Cardiac muscle cell (in vitro differentiated cells and primary cell): ENCODE results near the gene SH3PXD2A. TPM values are rescaled to one million over a fixed set of nuclear protein-coding genes. Genes with fewer than 3 reads are reported as not detected.

ENCODE experiments used
- DNase-seq, 2 donors: peaks; one replicate each; pipeline versions ENCODE4 v3.0.0 to v3.0.0-alpha.2; 2010 to 2017; ENCODE audit warnings: low read depth in 1 of 2, low spot score in 1 of 2
- H3K27ac ChIP-seq: fragments of 200-600 bp; sonication (generic); 2 replicates; pipeline ENCODE4 v1.5.1; 2016
- H3K27me3 ChIP-seq: fragments of 200-600 bp; sonication (generic); 2 replicates; pipeline ENCODE4 v1.6.0; 2016; ENCODE audit warnings: control low read depth
- H3K36me3 ChIP-seq: fragments of 200-600 bp; sonication (generic); 2 replicates; pipeline ENCODE4 v1.5.1; 2016; ENCODE audit warnings: control low read depth
- H3K4me1 ChIP-seq: fragments of 200-600 bp; sonication (generic); 2 replicates; pipeline ENCODE4 v1.8.1; 2017; ENCODE audit warnings: low read depth, mild to moderate bottlenecking, mixed run types
- H3K4me3 ChIP-seq: fragments of 200-600 bp; sonication (generic); 2 replicates; pipeline ENCODE4 v1.5.1; 2016; ENCODE audit warnings: mild to moderate bottlenecking
- H3K9me3 ChIP-seq: fragments of 200-600 bp; sonication (generic); 2 replicates; pipeline ENCODE4 v1.5.1; 2017; ENCODE audit warnings: low read depth, mild to moderate bottlenecking, control low read depth
- polyA plus RNA-seq: library from polyadenylated mRNA; unstranded; fragments of >200 nt; fragmentation: Nextera tagmentation; extraction: Ambion mirVana; gene quantifications from 2 replicates; pipeline ENCODE4 v1.2.1, GENCODE V29; 2016
- total RNA-seq: library from RNA; depleted of rRNA; stranded (reverse); fragments of >200 nt; gene quantifications from 2 replicates; pipeline ENCODE4 v1.2.3, GENCODE V29; 2016
- TF ChIP-seq, protein P1 (sequence below): IDR thresholded peaks from 2 replicates; pipeline ENCODE4 v1.5.1; 2012; ENCODE audit warnings: low read depth, mild to moderate bottlenecking, low read length

Gene SH3PXD2A
- total and polyA plus RNA-seq, 2 experiments from 2014 or later: 32.2 to 75.9 TPM

DNA sequence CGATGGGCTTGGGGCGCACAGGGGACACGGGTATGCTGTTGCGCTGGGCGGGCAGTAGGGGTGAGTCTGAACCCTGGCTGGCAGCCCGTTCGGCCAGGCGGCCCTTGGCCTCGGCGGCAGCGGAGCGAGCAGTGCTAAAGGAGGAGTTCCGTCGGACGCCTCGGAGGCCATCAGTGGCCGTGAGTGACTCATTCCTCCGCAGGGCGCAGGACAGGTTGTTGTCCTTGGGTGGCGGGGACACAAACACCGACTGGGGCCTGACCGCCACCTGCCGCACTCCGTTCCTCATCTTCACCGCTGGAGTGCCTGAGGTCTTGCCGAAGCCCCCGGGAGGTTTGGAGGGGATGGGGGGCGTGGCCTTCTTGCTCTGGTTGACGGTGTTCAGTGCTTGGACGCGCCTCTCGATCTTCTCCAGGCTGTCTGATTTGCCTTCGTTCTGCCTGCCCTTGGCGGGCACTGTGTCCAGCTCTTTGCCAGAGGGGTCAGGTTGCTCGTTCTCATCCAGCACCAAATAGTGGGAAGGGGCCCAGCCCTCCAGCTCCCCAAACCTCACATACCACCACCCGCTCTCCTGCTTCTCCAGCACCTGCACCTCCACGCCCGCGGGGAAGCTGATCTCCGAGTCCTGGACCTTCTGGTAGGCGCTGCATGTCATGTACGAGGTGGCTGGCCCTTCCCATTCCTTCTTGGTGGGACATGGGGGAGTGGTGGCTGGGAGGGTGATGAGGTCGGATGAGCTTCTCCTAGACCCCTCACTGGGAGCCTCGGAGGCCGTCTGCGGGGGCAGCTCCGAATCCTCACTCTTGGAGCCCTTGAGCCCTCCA is 253.1 kb downstream of the SH3PXD2A start:
- no peaks in the 10 kb centered on the region for H3K4me1 ChIP-seq
- peaks cover 27% of the 10 kb centered on the region for H3K36me3 ChIP-seq
- no peak overlapping the region for H3K27ac ChIP-seq
- no peaks in the 10 kb centered on the region for H3K27me3 ChIP-seq
- H3K9me3 ChIP-seq: no peaks in the 10 kb centered on the region
- no peak overlapping the region for H3K4me3 ChIP-seq
- TF ChIP-seq, protein P1, sequence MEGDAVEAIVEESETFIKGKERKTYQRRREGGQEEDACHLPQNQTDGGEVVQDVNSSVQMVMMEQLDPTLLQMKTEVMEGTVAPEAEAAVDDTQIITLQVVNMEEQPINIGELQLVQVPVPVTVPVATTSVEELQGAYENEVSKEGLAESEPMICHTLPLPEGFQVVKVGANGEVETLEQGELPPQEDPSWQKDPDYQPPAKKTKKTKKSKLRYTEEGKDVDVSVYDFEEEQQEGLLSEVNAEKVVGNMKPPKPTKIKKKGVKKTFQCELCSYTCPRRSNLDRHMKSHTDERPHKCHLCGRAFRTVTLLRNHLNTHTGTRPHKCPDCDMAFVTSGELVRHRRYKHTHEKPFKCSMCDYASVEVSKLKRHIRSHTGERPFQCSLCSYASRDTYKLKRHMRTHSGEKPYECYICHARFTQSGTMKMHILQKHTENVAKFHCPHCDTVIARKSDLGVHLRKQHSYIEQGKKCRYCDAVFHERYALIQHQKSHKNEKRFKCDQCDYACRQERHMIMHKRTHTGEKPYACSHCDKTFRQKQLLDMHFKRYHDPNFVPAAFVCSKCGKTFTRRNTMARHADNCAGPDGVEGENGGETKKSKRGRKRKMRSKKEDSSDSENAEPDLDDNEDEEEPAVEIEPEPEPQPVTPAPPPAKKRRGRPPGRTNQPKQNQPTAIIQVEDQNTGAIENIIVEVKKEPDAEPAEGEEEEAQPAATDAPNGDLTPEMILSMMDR: no peak
- DNase-seq: no peak

DNA sequence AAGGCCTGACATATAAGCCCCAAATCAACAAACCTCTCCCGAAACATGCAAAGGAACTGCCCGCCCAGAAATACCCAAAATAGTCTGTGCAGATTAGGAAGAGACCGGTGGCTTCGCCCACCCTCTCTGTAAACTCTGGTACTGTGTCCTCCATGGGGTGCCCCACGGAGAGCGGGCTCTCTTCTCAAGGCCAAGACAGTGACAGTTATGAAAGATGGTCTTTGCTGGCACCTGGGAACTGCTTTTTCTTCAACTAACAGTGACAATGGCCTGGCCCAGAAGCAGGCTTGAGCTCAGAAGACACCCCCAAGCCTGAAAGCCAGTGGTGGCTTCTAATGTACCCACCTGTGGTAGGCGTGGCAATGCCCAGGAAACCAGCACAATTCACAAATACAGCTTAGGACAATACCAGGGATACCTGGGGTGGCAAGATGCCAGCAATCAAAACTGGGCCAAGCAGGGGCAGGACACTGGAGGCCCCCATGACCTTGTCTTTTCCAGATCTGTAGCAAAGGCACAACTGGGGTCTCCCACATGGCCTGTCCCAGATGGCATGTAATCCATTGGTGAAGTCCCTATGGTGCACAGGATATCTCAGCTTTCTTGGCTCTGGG is 254.3 kb downstream of the SH3PXD2A start:
- H3K4me3 ChIP-seq: no peak overlapping the region
- no peak for DNase-seq
- H3K27me3 ChIP-seq: no peaks in the 10 kb centered on the region
- H3K4me1 ChIP-seq: no peaks in the 10 kb centered on the region
- H3K36me3 ChIP-seq: peaks cover 27% of the 10 kb centered on the region
- TF ChIP-seq, protein P1: no peak
- H3K9me3 ChIP-seq: no peaks in the 10 kb centered on the region
- no peak overlapping the region for H3K27ac ChIP-seq

DNA sequence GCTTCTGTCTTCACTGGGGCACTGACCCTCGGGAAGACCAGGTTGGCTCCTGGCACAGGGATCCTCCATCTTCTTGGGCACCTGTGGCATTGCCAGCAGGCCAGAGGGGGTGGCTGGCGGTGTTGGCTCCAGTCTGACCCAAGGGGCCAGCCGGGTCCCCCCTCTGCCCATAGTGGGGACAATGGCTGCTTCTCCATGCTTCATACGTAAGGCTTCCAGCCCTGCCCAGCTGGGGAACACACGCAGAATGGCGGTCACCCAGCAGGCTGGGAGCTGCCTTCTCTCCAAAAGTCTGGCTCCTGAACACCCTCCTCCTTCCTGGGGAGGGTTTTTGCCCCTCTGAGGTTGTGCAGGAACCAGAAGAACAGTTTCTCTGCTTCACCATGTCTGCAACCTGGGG is 255.1 kb downstream of the SH3PXD2A start:
- no peak overlapping the region for H3K27ac ChIP-seq
- H3K4me3 ChIP-seq: no peak overlapping the region
- DNase-seq: no peak
- H3K9me3 ChIP-seq: no peaks in the 10 kb centered on the region
- H3K27me3 ChIP-seq: no peaks in the 10 kb centered on the region
- H3K4me1 ChIP-seq: no peaks in the 10 kb centered on the region
- TF ChIP-seq, protein P1: no peak
- H3K36me3 ChIP-seq: peaks cover 20% of the 10 kb centered on the region

DNA sequence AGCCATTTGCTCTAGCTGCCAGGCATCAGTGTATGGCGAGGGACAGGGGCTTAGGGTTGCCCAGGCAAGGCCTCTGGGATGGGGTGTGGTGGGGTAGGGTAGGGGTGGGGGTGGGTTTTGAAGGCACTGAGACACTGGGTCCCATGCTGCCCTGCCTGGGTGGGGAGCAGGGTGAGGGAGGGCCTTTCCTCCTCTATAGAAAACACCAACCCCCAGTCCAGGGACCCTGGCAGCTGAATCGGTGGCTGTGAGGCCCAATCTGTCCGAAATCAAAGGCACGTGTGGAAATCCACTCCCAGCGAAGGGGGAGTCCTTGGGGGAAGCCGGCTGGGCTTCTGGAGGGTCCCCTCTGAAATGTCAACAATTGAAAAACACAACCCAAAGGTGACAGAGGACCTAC is 255.5 kb downstream of the SH3PXD2A start:
- no peak overlapping the region for H3K4me3 ChIP-seq
- no peaks in the 10 kb centered on the region for H3K27me3 ChIP-seq
- H3K27ac ChIP-seq: no peak overlapping the region
- no peaks in the 10 kb centered on the region for H3K9me3 ChIP-seq
- no peaks in the 10 kb centered on the region for H3K4me1 ChIP-seq
- H3K36me3 ChIP-seq: peaks cover 16% of the 10 kb centered on the region
- TF ChIP-seq, protein P1: no peak
- no peak for DNase-seq

DNA sequence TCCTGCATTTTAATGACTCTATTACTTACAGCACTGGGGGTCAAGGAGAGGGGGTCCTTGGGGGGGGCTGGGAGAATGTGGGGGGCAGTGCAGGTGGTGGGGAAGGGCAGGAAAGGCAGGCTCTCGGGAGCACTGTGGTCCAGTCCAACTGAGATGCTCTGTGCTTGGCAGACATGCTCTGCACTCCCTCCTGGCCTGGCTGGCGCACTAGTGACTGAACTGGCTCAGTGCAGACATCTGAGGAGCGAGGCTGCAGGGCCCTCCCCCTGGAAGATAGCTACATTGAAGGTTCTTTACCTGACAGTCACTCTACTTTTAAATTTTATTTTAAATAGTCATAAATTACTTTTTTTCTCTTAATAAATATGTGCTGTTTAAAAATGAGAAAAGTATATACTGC is 256.2 kb downstream of the SH3PXD2A start:
- Histone ChIP-seq H3K9me3 (no peaks in the 10 kb centered on the region), H3K4me3 (no peak overlapping the region), H3K4me1 (no peaks in the 10 kb centered on the region), H3K27me3 (no peaks in the 10 kb centered on the region), H3K36me3 (peaks cover 14% of the 10 kb centered on the region), H3K27ac (no peak overlapping the region)
- no peak for DNase-seq
- TF ChIP-seq, protein P1: no peak
